IMR-90 (cell line): Measurements from ENCODE around the gene SLC39A6. TPM values are rescaled to one million over a fixed set of nuclear protein-coding genes. Genes with fewer than 3 reads are reported as not detected.

Experiments
- ATAC-seq: fragments of 200-7000 bp; cut with Tn5 transposase; 2 replicates; pipeline ENCODE4 v1.9.1; 2020; ENCODE audit warnings: low read depth, mild to moderate bottlenecking, moderate library complexity
- BruUV-seq: library from RNA; stranded (reverse); fragments of 400-500 nt; replicated peaks from 2 replicates; lab custom pipeline; 2021; lab: Mats Ljungman, UMichigan
- CTCF ChIA-PET: fragments of 300-600 bp; formaldehyde crosslinking; extraction: SDS; loops from one replicate; lab custom pipeline; 2021; ENCODE audit warnings: antibody characterized with exemption; lab: Yijun Ruan, JAX
- POLR2A ChIA-PET: fragments of 300-600 bp; sonication (Branson Sonifier 250); formaldehyde crosslinking; loops from one replicate; lab custom pipeline; 2022; ENCODE audit warnings: antibody characterized with exemption; ENCODE audit not compliant: unreplicated experiment; lab: Charles Lee
- DNase-seq: peaks from one replicate; pipeline ENCODE4 v3.0.0; 2013
- H2AFZ ChIP-seq: replicated peaks from 2 replicates; pipeline ENCODE3; 2013; ENCODE audit warnings: low read length, mild to moderate bottlenecking; ENCODE audit not compliant: poor library complexity
- H2AK5ac ChIP-seq: 2 replicates; pipeline ENCODE4 v1.6.1; 2013; ENCODE audit warnings: low read depth, low read length, inconsistent platforms
- H2AK9ac ChIP-seq: replicated peaks from 2 replicates; pipeline ENCODE3; 2013; ENCODE audit warnings: mild to moderate bottlenecking, low read depth, low read length, moderate library complexity; ENCODE audit not compliant: poor library complexity
- H2BK120ac ChIP-seq: 2 replicates; pipeline ENCODE4 v1.6.1; 2013; ENCODE audit warnings: low read depth, low read length, inconsistent platforms
- H2BK15ac ChIP-seq: 3 replicates; pipeline ENCODE4 v1.6.1; 2013; ENCODE audit warnings: low read depth, low read length, inconsistent platforms
- H2BK20ac ChIP-seq: 2 replicates; pipeline ENCODE4 v1.6.1; 2013; ENCODE audit warnings: low read depth, mild to moderate bottlenecking, inconsistent platforms, low read length, moderate library complexity
- H2BK5ac ChIP-seq: 2 replicates; pipeline ENCODE4 v1.6.1; 2013; ENCODE audit warnings: mild to moderate bottlenecking, low read depth, low read length, inconsistent platforms; ENCODE audit not compliant: poor library complexity, severe bottlenecking
- H3K14ac ChIP-seq: replicated peaks from 2 replicates; pipeline ENCODE4 v1.6.1; 2013; ENCODE audit warnings: low read depth, low read length, inconsistent platforms
- H3K18ac ChIP-seq: 2 replicates; pipeline ENCODE4 v1.6.1; 2013; ENCODE audit warnings: low read depth, low read length, control low read depth
- H3K23ac ChIP-seq: 2 replicates; pipeline ENCODE4 v1.6.1; 2013; ENCODE audit warnings: low read depth, low read length, inconsistent platforms
- H3K27ac ChIP-seq: 2 replicates; pipeline ENCODE4 v1.5.1; 2013; ENCODE audit warnings: mild to moderate bottlenecking, control low read depth, low read length; ENCODE audit not compliant: insufficient read depth
- H3K27me3 ChIP-seq: 2 replicates; pipeline ENCODE4 v1.6.1; 2013; ENCODE audit warnings: low read length; ENCODE audit not compliant: control insufficient read depth, insufficient read depth
- H3K36me3 ChIP-seq: 2 replicates; pipeline ENCODE4 v1.6.1; 2013; ENCODE audit warnings: low read length, mixed read lengths; ENCODE audit not compliant: control insufficient read depth, insufficient read depth
- H3K4ac ChIP-seq: 2 replicates; pipeline ENCODE4 v1.6.1; 2013; ENCODE audit warnings: low read depth, low read length, inconsistent platforms
- H3K4me1 ChIP-seq: 2 replicates; pipeline ENCODE4 v1.6.1; 2013; ENCODE audit warnings: low read length, mixed read lengths; ENCODE audit not compliant: control insufficient read depth, insufficient read depth
- H3K4me2 ChIP-seq: 2 replicates; pipeline ENCODE4 v1.6.1; 2013; ENCODE audit warnings: low read depth, mild to moderate bottlenecking, control low read depth, low read length, moderate library complexity
- H3K4me3 ChIP-seq: 2 replicates; pipeline ENCODE4 v1.5.1; 2013; ENCODE audit warnings: low read depth, mild to moderate bottlenecking, control low read depth, low read length, moderate library complexity; ENCODE audit not compliant: insufficient read depth
- H3K56ac ChIP-seq: 2 replicates; pipeline ENCODE4 v1.6.1; 2013; ENCODE audit warnings: low read length, inconsistent platforms; ENCODE audit not compliant: insufficient read depth; ENCODE audit errors: extremely low read depth
- H3K79me1 ChIP-seq, 2 experiments: 2 replicates each; pipeline ENCODE4 v1.6.1; 2013; ENCODE audit warnings: low read length in 2 of 2, inconsistent platforms in 1 of 2, low read depth in 1 of 2
- H3K9ac ChIP-seq: 2 replicates; pipeline ENCODE4 v1.6.1; 2013; ENCODE audit warnings: low read depth, low read length, control low read depth
- H3K9me1 ChIP-seq: 2 replicates; pipeline ENCODE4 v1.6.1; 2013; ENCODE audit warnings: low read length, inconsistent platforms; ENCODE audit not compliant: insufficient read depth
- H3K9me3 ChIP-seq: 2 replicates; pipeline ENCODE4 v1.6.1; 2013; ENCODE audit warnings: low read length; ENCODE audit not compliant: control insufficient read depth, insufficient read depth
- H4K20me1 ChIP-seq: 2 replicates; pipeline ENCODE4 v1.6.1; 2013; ENCODE audit warnings: low read length, inconsistent platforms; ENCODE audit not compliant: insufficient read depth
- H4K5ac ChIP-seq: 2 replicates; pipeline ENCODE4 v1.6.1; 2013; ENCODE audit warnings: mild to moderate bottlenecking, low read depth, low read length, control low read depth
- H4K8ac ChIP-seq, 2 experiments: 2 replicates each; pipeline ENCODE4 v1.6.1; 2013; ENCODE audit warnings: low read depth in 2 of 2, low read length in 2 of 2, control low read depth in 1 of 2, inconsistent platforms in 1 of 2
- H4K91ac ChIP-seq: 2 replicates; pipeline ENCODE4 v1.6.1; 2013; ENCODE audit warnings: low read depth, low read length, inconsistent platforms; ENCODE audit not compliant: insufficient read depth
- BHLHE40 ChIP-seq: fragments of 150-350 bp; IDR thresholded peaks from 2 replicates; pipeline ENCODE4 v1.6.1; 2016; ENCODE audit warnings: mild to moderate bottlenecking, low read depth, low read length
- CEBPB ChIP-seq: IDR thresholded peaks from 2 replicates; pipeline ENCODE4 v1.6.1; 2012; ENCODE audit warnings: low read depth, low read length, improper control_type of control experiment
- FOS ChIP-seq: fragments of 150-350 bp; IDR thresholded peaks from 2 replicates; pipeline ENCODE4 v1.6.1; 2016; ENCODE audit warnings: low read depth, low read length
- MAFK ChIP-seq: IDR thresholded peaks from 2 replicates; pipeline ENCODE4 v1.6.1; 2012; ENCODE audit warnings: low read depth, low read length, improper control_type of control experiment
- MAZ ChIP-seq: IDR thresholded peaks from 2 replicates; pipeline ENCODE4 v1.6.1; 2012; ENCODE audit warnings: low read depth, mild to moderate bottlenecking, low read length, improper control_type of control experiment, moderate library complexity, borderline replicate concordance
- MXI1 ChIP-seq: IDR thresholded peaks from 2 replicates; pipeline ENCODE4 v1.6.1; 2012; ENCODE audit warnings: low read depth, mild to moderate bottlenecking, low read length, moderate library complexity, borderline replicate concordance
- NFE2L2 ChIP-seq: fragments of 150-350 bp; IDR thresholded peaks from 2 replicates; pipeline ENCODE4 v1.6.1; 2016; ENCODE audit warnings: low read depth, mild to moderate bottlenecking, low read length
- RAD21 ChIP-seq: IDR thresholded peaks from 2 replicates; pipeline ENCODE4 v1.6.1; 2012; ENCODE audit warnings: low read length, improper control_type of control experiment
- RCOR1 ChIP-seq: IDR thresholded peaks from 2 replicates; pipeline ENCODE4 v1.6.1; 2012; ENCODE audit warnings: mild to moderate bottlenecking, low read length, improper control_type of control experiment; ENCODE audit not compliant: insufficient replicate concordance
- RFX5 ChIP-seq: IDR thresholded peaks from 2 replicates; pipeline ENCODE4 v1.8.0; 2012; ENCODE audit warnings: low read depth, mild to moderate bottlenecking, low read length, moderate library complexity
- WGBS, 2 experiments: methylation state at CpG; one replicate each; pipeline versions ENCODE4 v1.1.5 to v1.1.7; 2013; ENCODE audit warnings: missing lambda C conversion rate in 2 of 2; ENCODE audit not compliant: insufficient read length in 1 of 2; ENCODE audit errors: extremely low coverage in 2 of 2; 5-methylcytosine and 5-hydroxymethylcytosine counted together
- dilution Hi-C: fragments of 300-500 bp; cut with HindIII; formaldehyde crosslinking; loops from one replicate; pipeline ENCODE4 v1.14.3; 2018; ENCODE audit warnings: low sequenced_read_pairs; ENCODE audit not compliant: unreplicated experiment
- in situ Hi-C: fragments of 300-500 bp; cut with MboI; formaldehyde crosslinking; loops from 3 replicates; pipeline ENCODE4 v1.14.3; 2019; ENCODE audit warnings: low sequenced_read_pairs, inconsistent platforms, mixed read lengths
- intact Hi-C: fragments of 100-400 bp; cut with micrococcal nuclease; formaldehyde crosslinking; loops from 2 replicates; pipeline ENCODE4 v1.10.0; 2022
- polyA plus RNA-seq, 3 experiments: library from polyadenylated mRNA; depleted of rRNA; stranded (reverse); fragments of >200 nt; gene quantifications; 2 replicates each; pipeline ENCODE4 v1.2.3, GENCODE V29; 2012; ENCODE audit warnings: low replicate concordance in 1 of 3
- total RNA-seq: library from RNA; depleted of rRNA; stranded (reverse); fragments of >200 nt; gene quantifications from 2 replicates; pipeline ENCODE4 v1.2.3, GENCODE V29; 2012
- TF ChIP-seq, protein P1 (sequence below): fragments of 150-350 bp; IDR thresholded peaks from 2 replicates; pipeline ENCODE4 v1.6.1; 2017; ENCODE audit warnings: mild to moderate bottlenecking, antibody characterized with exemption, low read length, low read depth
- TF ChIP-seq, protein P2 (sequence below): conservative IDR thresholded peaks from 2 replicates; pipeline ENCODE4 v1.5.1; 2012; ENCODE audit warnings: mild to moderate bottlenecking, low read depth, low read length, improper control_type of control experiment
- TF ChIP-seq, protein P3 (sequence below): fragments of 150-350 bp; IDR thresholded peaks from 2 replicates; pipeline ENCODE4 v1.6.1; 2016; ENCODE audit warnings: low read depth, mild to moderate bottlenecking, low read length, moderate library complexity, borderline replicate concordance

The SLC39A6 gene
- total and polyA plus RNA-seq, 2 of the 4 experiments (the other 2 are of a cell fraction), result 48.7 to 91.9 TPM

DNA sequence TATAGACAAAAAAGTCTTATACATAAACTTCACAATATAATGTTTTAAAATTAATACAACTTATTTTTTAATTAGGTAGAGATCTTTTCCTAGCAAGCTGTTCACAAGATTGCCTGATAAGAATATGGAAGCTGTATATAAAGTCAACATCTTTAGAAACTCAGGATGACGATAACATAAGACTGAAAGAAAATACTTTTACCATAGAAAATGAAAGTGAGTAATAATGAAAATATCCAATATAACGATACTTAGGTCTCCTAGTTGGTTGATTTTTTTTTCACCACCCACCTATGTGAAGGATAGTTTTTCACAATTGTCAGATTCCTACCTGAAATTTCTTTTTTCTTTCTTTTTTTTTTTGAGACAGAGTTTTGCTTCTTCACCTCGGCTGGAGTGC is 13.6 kb upstream of the SLC39A6 start:
- H3K4me3 ChIP-seq, result no peak overlapping the region
- H3K27me3 ChIP-seq, result no peaks in the 10 kb centered on the region
- BruUV-seq, result no TSS peak
- H2BK15ac ChIP-seq, result no peak overlapping the region
- dilution Hi-C loops (no loop called here), intact Hi-C loops (no loop called here), in situ Hi-C loops (no loop called here)
- peaks cover 3 to 5% of the 10 kb centered on the region in 2 experiments; a peak in 2 of 4 replicates for H3K79me1 ChIP-seq
- no peaks in the 10 kb centered on the region for H3K4me1 ChIP-seq
- TF ChIP-seq NFE2L2 (no peak), RAD21 (no peak), CEBPB (no peak), MXI1 (no peak), FOS (no peak), BHLHE40 (no peak), RCOR1 (no peak), MAFK (no peak), MAZ (no peak), RFX5 (no peak)
- TF ChIP-seq, protein P1, sequence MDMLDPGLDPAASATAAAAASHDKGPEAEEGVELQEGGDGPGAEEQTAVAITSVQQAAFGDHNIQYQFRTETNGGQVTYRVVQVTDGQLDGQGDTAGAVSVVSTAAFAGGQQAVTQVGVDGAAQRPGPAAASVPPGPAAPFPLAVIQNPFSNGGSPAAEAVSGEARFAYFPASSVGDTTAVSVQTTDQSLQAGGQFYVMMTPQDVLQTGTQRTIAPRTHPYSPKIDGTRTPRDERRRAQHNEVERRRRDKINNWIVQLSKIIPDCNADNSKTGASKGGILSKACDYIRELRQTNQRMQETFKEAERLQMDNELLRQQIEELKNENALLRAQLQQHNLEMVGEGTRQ, result no peak
- TF ChIP-seq, protein P2, sequence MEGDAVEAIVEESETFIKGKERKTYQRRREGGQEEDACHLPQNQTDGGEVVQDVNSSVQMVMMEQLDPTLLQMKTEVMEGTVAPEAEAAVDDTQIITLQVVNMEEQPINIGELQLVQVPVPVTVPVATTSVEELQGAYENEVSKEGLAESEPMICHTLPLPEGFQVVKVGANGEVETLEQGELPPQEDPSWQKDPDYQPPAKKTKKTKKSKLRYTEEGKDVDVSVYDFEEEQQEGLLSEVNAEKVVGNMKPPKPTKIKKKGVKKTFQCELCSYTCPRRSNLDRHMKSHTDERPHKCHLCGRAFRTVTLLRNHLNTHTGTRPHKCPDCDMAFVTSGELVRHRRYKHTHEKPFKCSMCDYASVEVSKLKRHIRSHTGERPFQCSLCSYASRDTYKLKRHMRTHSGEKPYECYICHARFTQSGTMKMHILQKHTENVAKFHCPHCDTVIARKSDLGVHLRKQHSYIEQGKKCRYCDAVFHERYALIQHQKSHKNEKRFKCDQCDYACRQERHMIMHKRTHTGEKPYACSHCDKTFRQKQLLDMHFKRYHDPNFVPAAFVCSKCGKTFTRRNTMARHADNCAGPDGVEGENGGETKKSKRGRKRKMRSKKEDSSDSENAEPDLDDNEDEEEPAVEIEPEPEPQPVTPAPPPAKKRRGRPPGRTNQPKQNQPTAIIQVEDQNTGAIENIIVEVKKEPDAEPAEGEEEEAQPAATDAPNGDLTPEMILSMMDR, result no peak
- TF ChIP-seq, protein P3, sequence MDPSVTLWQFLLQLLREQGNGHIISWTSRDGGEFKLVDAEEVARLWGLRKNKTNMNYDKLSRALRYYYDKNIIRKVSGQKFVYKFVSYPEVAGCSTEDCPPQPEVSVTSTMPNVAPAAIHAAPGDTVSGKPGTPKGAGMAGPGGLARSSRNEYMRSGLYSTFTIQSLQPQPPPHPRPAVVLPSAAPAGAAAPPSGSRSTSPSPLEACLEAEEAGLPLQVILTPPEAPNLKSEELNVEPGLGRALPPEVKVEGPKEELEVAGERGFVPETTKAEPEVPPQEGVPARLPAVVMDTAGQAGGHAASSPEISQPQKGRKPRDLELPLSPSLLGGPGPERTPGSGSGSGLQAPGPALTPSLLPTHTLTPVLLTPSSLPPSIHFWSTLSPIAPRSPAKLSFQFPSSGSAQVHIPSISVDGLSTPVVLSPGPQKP, result no peak
- no peak overlapping the region for H3K14ac ChIP-seq
- no peak overlapping the region for H2AFZ ChIP-seq
- no peak overlapping the region for H3K56ac ChIP-seq
- no peaks in the 10 kb centered on the region for H4K20me1 ChIP-seq
- H4K8ac ChIP-seq, result no peak overlapping the region
- H4K5ac ChIP-seq, result no peak overlapping the region
- ATAC-seq (no peak), DNase-seq (no peak)
- no peak overlapping the region for H2AK9ac ChIP-seq
- no peak overlapping the region for H2BK20ac ChIP-seq
- H2BK120ac ChIP-seq, result no peak overlapping the region
- ChIA-PET POLR2A (no interaction called here), CTCF (no interaction called here)
- no peak overlapping the region for H3K4me2 ChIP-seq
- peaks cover 56% of the 10 kb centered on the region for H3K36me3 ChIP-seq
- H3K18ac ChIP-seq, result no peak overlapping the region
- H4K91ac ChIP-seq, result no peak overlapping the region
- no peak overlapping the region for H3K23ac ChIP-seq
- H2BK5ac ChIP-seq, result no peak overlapping the region
- no peaks in the 10 kb centered on the region; the same call in 1 of the 2 replicates for H3K9me1 ChIP-seq
- no peak overlapping the region for H3K27ac ChIP-seq
- no CpG with 5 or more reads among the region's 3 CpGs for WGBS, 2 experiments
- no peak overlapping the region for H2AK5ac ChIP-seq
- H3K9me3 ChIP-seq, result no peaks in the 10 kb centered on the region
- no peak overlapping the region for H3K9ac ChIP-seq
- H3K4ac ChIP-seq, result no peak overlapping the region
